PC-9 (cell line): ENCODE measurements around the gene RPP40. TPM values are rescaled to one million over a fixed set of nuclear protein-coding genes. Genes with fewer than 3 reads are reported as not detected.

Experiments
- BruUV-seq: library from RNA; stranded (reverse); fragments of 400-500 nt; replicated peaks from 2 replicates; lab custom pipeline; 2021; lab: Mats Ljungman, UMichigan
- CTCF ChIA-PET: fragments of 300-600 bp; sonication (Branson Sonifier 250); formaldehyde crosslinking; loops from one replicate; lab custom pipeline; 2022; ENCODE audit warnings: antibody characterized with exemption; lab: Charles Lee
- POLR2A ChIA-PET: fragments of 300-600 bp; sonication (Branson Sonifier 250); formaldehyde crosslinking; loops from one replicate; lab custom pipeline; 2022; ENCODE audit warnings: antibody characterized with exemption; ENCODE audit not compliant: unreplicated experiment; lab: Charles Lee
- DNase-seq, 2 experiments: peaks; one replicate each; pipeline versions ENCODE4 v3.0.0 to v3.0.0-alpha.2; 2015 to 2022; ENCODE audit warnings: mixed read lengths in 1 of 2
- H2AFZ ChIP-seq: fragments of 200-600 bp; sonication (generic); 2 replicates; pipeline ENCODE4 v1.8.1; 2017; ENCODE audit warnings: antibody characterized with exemption
- H3F3A ChIP-seq: fragments of 200-600 bp; sonication (generic); 2 replicates; pipeline ENCODE4 v1.8.1; 2017; ENCODE audit warnings: antibody characterized with exemption, mild to moderate bottlenecking, low read depth; ENCODE audit not compliant: insufficient read depth
- H3K27ac ChIP-seq: fragments of 200-600 bp; sonication (generic); 2 replicates; pipeline ENCODE4 v1.6.1; 2016; ENCODE audit warnings: mixed run types
- H3K27me3 ChIP-seq: fragments of 200-600 bp; sonication (generic); 2 replicates; pipeline ENCODE4 v1.6.1; 2016; ENCODE audit warnings: low read depth, mixed run types; ENCODE audit not compliant: insufficient read depth
- H3K36me3 ChIP-seq: fragments of 200-600 bp; sonication (generic); 2 replicates; pipeline ENCODE4 v1.6.1; 2016; ENCODE audit warnings: low read depth, mixed run types
- H3K4me1 ChIP-seq: fragments of 200-600 bp; sonication (generic); replicated peaks from 2 replicates; pipeline ENCODE4 v1.6.1; 2016; ENCODE audit warnings: mixed run types; ENCODE audit not compliant: insufficient read depth
- H3K4me2 ChIP-seq: fragments of 200-600 bp; sonication (generic); 2 replicates; pipeline ENCODE4 v1.6.1; 2017; ENCODE audit warnings: mixed run types
- H3K4me3 ChIP-seq: fragments of 200-600 bp; sonication (generic); 2 replicates; pipeline ENCODE4 v1.6.1; 2016; ENCODE audit warnings: mixed run types
- H3K79me2 ChIP-seq: fragments of 200-600 bp; sonication (generic); 2 replicates; pipeline ENCODE4 v1.6.1; 2017; ENCODE audit warnings: low read depth, mixed run types
- H3K9me2 ChIP-seq: fragments of 200-600 bp; sonication (generic); 2 replicates; pipeline ENCODE4 v1.8.1; 2017; ENCODE audit warnings: mild to moderate bottlenecking; ENCODE audit not compliant: insufficient read depth
- H3K9me3 ChIP-seq: fragments of 200-600 bp; sonication (generic); 2 replicates; pipeline ENCODE4 v1.8.1; 2016; ENCODE audit warnings: low read depth; ENCODE audit not compliant: insufficient read depth
- H4K20me1 ChIP-seq: fragments of 200-600 bp; sonication (generic); 2 replicates; pipeline ENCODE4 v1.8.1; 2017; ENCODE audit not compliant: insufficient read depth
- EZH2 ChIP-seq: fragments of 200-600 bp; sonication (generic); IDR thresholded peaks from 2 replicates; pipeline ENCODE4 v1.8.0; 2017; ENCODE audit warnings: antibody characterized with exemption, low read depth
- intact Hi-C: fragments of 100-400 bp; cut with micrococcal nuclease; formaldehyde crosslinking; loops from one replicate; pipeline ENCODE4 v1.10.0; 2022; ENCODE audit not compliant: unreplicated experiment
- total RNA-seq: library from RNA; stranded (reverse); gene quantifications from 2 replicates; pipeline ENCODE4 v1.2.3, GENCODE V29; 2021
- TF ChIP-seq, protein P1 (sequence below): fragments of 200-600 bp; sonication (generic); conservative IDR thresholded peaks from 2 replicates; pipeline ENCODE4 v1.6.1; 2017; ENCODE audit warnings: mixed run types, antibody characterized with exemption, mild to moderate bottlenecking, moderate library complexity

The RPP40 gene
- total RNA-seq, 1 experiment from 2014 or later, result 21.0 TPM

DNA sequence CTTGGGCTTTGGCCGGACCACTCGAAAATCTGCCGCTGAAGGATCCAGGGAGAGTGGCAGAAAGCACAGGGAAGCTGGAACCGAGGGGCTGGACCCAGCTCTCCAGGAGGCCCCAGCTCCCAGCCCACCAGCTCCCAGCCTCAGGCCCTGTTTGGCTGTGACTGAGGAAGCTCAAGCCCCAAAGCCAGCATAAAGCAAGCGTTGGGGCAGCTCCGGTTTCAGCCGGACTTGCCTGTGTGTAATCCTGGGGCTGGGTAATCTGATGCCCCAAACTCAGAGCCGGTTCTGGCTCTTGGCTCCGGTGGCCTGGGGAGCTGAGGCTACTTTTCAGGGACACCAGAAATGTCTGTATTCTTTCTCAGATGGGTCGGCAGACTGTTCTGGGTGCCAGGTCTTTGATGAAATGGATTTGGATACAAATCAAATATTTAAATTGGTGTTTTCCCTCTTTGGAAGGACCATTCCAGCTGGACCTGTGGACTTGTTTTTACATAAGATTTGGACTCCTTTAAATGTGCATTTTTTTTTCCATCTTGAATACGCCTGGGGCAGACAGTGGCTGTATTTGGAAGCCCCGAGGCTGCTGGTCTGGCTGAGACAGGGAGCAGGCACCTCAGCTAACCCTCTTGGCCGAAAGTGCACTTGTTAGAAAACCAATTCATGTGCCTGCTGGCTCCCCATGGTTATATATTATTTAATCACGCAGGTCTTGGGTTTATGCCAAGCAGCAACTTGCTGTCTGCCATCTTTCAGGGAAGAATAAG lies 29.7 kb downstream of the RPP40 start:
- H3K4me1 ChIP-seq, result no peaks in the 10 kb centered on the region
- H3K4me3 ChIP-seq, result no peak overlapping the region
- H3K27ac ChIP-seq, result no peak overlapping the region
- ChIA-PET CTCF (no interaction called here), POLR2A (interaction anchor here (0.6 to 0.7 kb wide), 3 partner anchors 12 to 1502 kb away, joined by 3 to 4 read pairs (median 3); no protein-coding TSS in a partner anchor)
- no peak overlapping the region for H2AFZ ChIP-seq
- H3K27me3 ChIP-seq, result no peaks in the 10 kb centered on the region
- no peaks in the 10 kb centered on the region for H3K36me3 ChIP-seq
- H4K20me1 ChIP-seq, result no peaks in the 10 kb centered on the region
- intact Hi-C loops, result no loop called here
- H3K79me2 ChIP-seq, result no peaks in the 10 kb centered on the region
- no peaks in the 10 kb centered on the region for H3F3A ChIP-seq
- no peaks in the 10 kb centered on the region for H3K9me2 ChIP-seq
- no peak for DNase-seq
- no TSS peak for BruUV-seq
- no peak for TF ChIP-seq EZH2
- TF ChIP-seq, protein P1, sequence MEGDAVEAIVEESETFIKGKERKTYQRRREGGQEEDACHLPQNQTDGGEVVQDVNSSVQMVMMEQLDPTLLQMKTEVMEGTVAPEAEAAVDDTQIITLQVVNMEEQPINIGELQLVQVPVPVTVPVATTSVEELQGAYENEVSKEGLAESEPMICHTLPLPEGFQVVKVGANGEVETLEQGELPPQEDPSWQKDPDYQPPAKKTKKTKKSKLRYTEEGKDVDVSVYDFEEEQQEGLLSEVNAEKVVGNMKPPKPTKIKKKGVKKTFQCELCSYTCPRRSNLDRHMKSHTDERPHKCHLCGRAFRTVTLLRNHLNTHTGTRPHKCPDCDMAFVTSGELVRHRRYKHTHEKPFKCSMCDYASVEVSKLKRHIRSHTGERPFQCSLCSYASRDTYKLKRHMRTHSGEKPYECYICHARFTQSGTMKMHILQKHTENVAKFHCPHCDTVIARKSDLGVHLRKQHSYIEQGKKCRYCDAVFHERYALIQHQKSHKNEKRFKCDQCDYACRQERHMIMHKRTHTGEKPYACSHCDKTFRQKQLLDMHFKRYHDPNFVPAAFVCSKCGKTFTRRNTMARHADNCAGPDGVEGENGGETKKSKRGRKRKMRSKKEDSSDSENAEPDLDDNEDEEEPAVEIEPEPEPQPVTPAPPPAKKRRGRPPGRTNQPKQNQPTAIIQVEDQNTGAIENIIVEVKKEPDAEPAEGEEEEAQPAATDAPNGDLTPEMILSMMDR, result no peak
- H3K9me3 ChIP-seq, result no peaks in the 10 kb centered on the region
- no peak overlapping the region for H3K4me2 ChIP-seq

DNA sequence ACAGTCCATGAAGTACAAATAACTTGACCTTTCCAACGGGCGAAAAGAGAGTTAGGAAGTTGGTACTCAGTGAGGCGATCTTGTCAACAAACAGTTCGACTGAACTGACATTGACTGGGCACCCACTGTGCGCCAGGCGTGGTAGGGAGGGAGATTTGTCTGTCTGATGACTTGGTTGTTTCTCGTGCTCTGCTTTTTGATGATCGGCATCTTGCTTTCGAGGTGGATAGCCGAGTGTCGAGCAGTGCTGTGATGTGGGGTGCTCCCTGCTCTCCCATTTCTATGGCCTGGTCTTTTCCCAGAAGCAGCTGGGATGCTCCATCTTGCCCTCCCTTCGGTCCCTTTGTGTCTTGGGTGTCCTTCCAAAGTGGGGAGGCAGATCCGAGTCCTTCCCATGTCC lies 30.4 kb downstream of the RPP40 start:
- DNase-seq, result no peak
- H3K27ac ChIP-seq, result no peak overlapping the region
- ChIA-PET CTCF (no interaction called here), POLR2A (interaction anchor here (0.6 kb wide), 1 partner anchor 12 kb away, joined by 4 read pairs; no protein-coding TSS in a partner anchor)
- no peak overlapping the region for H3K4me3 ChIP-seq
- H3K27me3 ChIP-seq, result no peaks in the 10 kb centered on the region
- no peaks in the 10 kb centered on the region for H3K9me2 ChIP-seq
- H2AFZ ChIP-seq, result no peak overlapping the region
- no peaks in the 10 kb centered on the region for H3K4me1 ChIP-seq
- intact Hi-C loops, result no loop called here
- no peak for TF ChIP-seq EZH2
- TF ChIP-seq, protein P1, result no peak
- H3F3A ChIP-seq, result no peaks in the 10 kb centered on the region
- H4K20me1 ChIP-seq, result no peaks in the 10 kb centered on the region
- no peaks in the 10 kb centered on the region for H3K36me3 ChIP-seq
- H3K79me2 ChIP-seq, result no peaks in the 10 kb centered on the region
- no TSS peak for BruUV-seq
- H3K9me3 ChIP-seq, result no peaks in the 10 kb centered on the region
- H3K4me2 ChIP-seq, result no peak overlapping the region

DNA sequence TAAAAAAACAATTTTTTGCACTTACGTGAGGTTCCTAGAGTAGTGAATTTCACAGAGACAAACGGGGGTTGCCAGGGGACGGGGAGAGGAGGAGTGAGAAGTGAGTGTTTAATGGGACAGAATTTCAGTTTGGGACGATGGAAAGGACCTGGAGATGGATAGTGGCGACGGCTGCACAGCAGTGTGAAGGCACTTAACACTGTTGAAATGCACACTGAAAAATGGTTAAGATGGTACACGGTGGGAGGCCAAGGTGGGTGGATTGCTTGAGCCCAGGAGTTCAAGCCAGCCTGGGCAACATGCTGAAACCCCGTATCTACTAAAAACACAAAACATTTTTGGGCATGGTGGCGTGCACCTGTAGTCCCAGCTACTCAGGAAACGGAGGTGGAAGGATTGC lies 31.4 kb downstream of the RPP40 start:
- ChIA-PET POLR2A (no interaction called here), CTCF (no interaction called here)
- no peak overlapping the region for H2AFZ ChIP-seq
- intact Hi-C loops, result no loop called here
- no peak overlapping the region for H3K27ac ChIP-seq
- no peak overlapping the region for H3K4me3 ChIP-seq
- H3K79me2 ChIP-seq, result no peaks in the 10 kb centered on the region
- H3K36me3 ChIP-seq, result no peaks in the 10 kb centered on the region
- H3K27me3 ChIP-seq, result no peaks in the 10 kb centered on the region
- no TSS peak for BruUV-seq
- no peaks in the 10 kb centered on the region for H3K9me2 ChIP-seq
- H3K9me3 ChIP-seq, result no peaks in the 10 kb centered on the region
- H3K4me2 ChIP-seq, result no peak overlapping the region
- no peaks in the 10 kb centered on the region for H4K20me1 ChIP-seq
- no peak for TF ChIP-seq EZH2
- TF ChIP-seq, protein P1, result no peak
- no peak for DNase-seq
- no peaks in the 10 kb centered on the region for H3K4me1 ChIP-seq
- no peaks in the 10 kb centered on the region for H3F3A ChIP-seq
